DMS79 treated with DMSO at 0.1 percent for 48 hours (cell line): ENCODE measurements around the gene CTDSPL.
"Not testable (repeated sequence)": the region's sequence is repeated elsewhere in the genome, so short reads cannot be mapped to it uniquely, and the experiment has no call there.

ENCODE experiments used
- DNase-seq: peaks from one replicate; lab custom pipeline; 2025; lab: John Stamatoyannopoulos, UW

The CTDSPL gene

DNA sequence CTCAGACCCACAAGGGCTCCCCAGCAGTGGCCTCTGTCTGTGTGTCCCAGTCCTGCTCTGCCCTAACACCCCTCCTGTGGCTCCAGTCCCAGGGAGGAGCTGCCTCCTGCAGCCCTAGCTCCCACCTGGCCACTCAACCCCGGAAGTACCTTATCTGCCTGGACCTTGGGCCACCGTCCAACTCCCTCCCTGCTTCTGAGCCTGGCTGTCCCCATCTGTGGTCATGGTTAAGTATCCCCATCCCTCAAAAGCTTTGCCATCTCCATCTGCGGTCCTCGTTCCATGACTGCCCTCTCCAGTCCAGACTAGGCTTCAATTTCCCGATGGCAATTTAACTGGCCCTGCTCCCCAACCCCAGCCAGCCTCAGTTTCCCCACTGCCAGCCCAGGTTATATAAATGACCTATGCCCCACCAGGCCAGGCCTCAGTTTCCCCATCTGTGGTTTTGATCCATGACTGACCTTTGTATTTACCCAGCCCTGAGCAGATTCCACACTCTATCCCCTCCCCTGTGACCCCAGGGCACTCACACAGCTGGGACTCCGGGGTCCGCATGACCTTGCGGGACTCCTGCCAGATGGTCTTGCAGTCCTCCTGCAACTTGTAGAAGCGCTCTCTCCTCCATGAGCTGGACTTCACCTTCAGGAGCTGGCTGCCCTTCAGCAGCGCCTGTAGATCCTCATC, 158.1 kb downstream of the CTDSPL start:
- DNase-seq, result no peak

- no peak for DNase-seq
Observed at GRCh38 chr3:38020342-38020726, 158.7 kb downstream of the CTDSPL start.

GRCh38 chr3:38021196-38021595, 159.5 kb downstream of the CTDSPL start:
- DNase-seq, result no peak

DNA sequence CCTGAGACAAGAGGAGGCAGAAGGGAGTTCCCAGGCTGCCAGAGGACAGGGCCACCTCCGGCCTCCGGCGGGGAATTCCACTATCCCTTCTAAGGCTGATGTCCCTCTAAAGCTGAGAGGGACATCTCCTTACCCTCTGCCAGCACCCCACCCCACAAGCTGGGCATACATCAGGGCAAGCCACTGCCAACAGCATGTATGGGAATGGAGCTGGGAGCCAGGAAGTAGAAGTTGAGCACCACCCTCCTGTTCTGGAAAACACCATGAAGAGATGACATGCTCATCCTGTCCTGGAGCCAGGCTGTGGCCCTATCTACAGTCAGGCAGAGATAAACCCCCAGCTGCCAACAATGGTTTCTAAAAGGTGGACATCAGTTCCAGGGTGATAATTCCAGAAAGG, 160.6 kb downstream of the CTDSPL start:
- no peak for DNase-seq

DNA sequence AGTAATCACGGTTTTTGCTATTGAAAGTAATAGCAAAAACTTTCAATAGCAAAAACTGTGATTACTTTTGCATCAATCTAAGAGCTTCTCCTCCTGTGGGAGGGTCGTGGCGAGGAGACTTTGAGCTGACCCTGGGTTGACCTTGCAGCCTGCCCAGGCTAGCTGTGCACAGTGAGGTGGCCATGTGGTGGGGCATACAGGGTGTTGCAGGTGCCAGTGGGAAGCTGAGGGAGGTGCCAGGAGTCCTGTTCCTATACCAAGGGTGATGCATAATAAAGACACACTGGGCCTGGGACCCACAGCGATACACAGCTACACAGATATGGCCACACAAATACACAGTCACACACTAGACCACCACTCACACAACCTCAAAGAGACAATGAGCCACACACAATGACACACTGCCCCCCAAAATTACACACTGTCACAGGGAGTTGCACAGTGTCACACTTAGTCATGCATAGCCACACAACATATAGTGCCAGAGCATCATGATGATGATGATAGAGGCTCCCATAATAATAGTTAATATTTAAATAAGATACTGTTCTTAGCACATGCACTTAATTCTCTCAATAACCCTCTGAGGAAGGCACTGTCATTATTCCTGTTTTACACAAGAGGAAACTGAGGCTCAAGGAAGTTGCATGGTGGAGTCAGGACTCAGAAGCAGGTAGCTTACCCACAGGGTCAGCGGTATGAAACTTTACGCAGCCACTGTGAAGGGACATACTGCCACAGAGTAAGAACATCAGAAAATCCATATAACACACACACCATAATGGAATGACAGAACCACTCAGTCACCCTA, 161.4 kb downstream of the CTDSPL start:
- no peak for DNase-seq

DNA sequence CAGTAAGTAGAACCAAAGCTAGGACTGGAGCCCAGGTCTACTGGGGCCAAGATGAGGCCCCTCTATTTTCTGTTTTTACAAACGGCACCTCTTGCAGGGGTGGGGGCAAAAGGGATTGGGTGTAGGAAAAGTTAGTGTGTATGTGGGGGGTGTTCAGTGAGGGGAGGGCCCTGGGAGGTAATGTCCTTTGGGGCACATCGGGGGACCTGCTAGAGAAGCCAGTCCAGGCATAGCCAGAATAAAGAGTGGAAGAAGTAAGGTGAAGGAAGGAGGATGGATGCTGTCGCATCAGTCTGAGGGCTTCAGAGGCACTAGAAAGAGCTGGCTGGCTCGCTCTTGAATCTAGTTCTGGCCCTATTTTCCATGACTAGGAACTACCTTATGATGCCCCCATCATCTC, 165.2 kb downstream of the CTDSPL start:
- no peak for DNase-seq

- no peak for DNase-seq
Observed at GRCh38 chr3:38027466-38028465, 166.1 kb downstream of the CTDSPL start.

GRCh38 chr3:38028621-38029361, 167.1 kb downstream of the CTDSPL start:
- no peak for DNase-seq

- no peak for DNase-seq
Observed at GRCh38 chr3:38029400-38030125, 167.9 kb downstream of the CTDSPL start, which contains the start of gene PLCD1. TSS of gene PLCD1 (minus strand) at chr3:38029642. CDS start at chr3:38029539, 103 bp downstream.

DNA sequence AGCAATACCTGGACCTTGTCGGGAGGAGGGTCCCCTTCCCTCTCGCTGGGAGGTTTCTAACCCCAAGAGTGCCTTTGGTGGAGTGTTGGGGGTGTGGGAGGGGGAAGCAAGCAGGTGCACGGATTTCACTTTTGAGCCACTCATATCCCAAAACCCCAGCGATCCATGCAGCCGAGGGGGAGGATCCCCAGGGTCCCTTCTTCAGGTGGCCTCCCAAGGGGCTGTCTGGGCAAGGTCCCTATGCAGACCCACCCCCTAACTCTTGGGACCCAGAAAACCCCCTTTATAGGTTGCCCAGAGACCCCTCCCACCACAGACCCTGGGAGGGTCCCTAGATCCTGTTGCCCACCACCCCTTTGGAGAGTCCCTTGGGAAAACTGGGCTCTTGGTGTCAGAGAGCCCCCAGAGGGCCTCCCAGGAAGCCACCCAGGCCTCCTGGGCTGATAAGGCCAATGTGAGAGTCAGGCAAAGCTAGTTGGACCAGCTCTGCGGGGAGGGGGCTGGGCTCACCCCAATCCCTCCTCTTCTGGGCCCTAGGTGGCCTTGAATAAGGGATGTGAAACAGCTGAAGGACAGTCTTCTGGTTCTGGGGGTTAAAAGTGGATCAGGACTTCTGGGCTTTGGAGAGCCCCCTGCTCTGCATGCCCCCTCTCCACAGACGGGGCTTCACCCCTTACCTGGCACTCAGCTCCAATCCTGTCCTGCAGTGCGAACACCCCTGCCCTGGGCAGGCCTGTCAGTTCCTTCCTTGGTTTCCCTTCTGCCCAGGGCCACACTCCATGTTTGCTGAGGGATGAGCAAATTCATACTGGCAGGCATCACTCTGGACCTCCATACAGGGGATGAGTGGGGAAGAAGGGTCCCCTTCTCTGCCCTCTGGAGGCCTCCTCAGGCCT, 168.7 kb downstream of the CTDSPL start:
- no peak for DNase-seq

- no peak for DNase-seq
Observed at GRCh38 chr3:38031022-38031994, 169.6 kb downstream of the CTDSPL start.

DNA sequence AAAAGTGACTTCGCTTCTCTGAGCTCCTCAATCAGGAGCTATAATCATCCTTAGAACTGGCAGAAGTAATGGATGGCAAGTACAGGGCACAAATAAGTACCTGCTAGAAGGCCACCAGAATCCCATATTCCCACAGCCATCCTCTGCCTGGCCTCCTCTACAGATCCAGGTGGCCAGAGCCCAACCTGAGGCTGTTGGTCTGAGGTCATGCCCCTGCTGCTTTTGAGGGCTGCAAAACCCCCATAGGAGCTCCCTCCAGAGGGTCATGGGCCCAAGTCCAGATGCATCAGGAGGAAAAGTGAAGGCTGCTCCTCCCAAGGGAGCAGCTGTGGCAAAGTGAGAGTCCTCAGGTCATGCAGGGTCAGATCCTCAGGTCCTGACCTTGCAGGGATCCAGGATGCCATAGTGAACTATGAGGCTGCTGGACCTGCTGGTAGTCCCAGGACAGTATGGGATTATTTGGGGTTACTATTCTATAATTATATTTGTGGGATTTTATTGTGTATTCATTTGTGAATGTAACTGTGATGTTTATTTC, 170.7 kb downstream of the CTDSPL start:
- DNase-seq, result no peak

DNA sequence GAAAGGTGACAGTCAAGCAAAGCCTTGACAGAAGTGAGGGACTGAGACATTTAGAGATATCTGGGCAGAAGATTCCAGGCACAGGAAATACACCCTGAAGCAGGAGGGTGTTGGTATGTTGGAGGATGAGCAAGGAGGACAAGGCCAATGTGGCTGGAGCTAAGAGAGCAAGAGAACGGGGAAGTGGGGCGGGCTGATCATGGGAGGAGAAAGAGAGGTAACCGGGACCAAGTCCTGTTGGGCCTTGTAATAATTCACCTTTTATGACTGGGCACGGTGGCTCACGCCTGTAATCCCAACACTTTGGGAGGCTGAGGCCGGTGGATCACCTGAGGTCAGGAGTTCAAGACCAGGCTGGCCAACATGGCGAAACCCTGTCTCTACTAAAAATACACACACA, 171.9 kb downstream of the CTDSPL start:
- DNase-seq, result not testable (repeated sequence)
